Raji (cell line): Measurements from ENCODE around the gene DNAJC10.

Experiments used
- POLR2A ChIP-seq: IDR thresholded peaks from 2 replicates; pipeline ENCODE4 v1.6.1; 2011; ENCODE audit warnings: low read depth, low read length, control low read depth; ENCODE audit not compliant: insufficient read depth

The DNAJC10 gene

GRCh38 chr2:182766626-182767025, 50.6 kb downstream of the DNAJC10 start:
- TF ChIP-seq POLR2A, result no peak

GRCh38 chr2:182767578-182767977, 51.5 kb downstream of the DNAJC10 start:
- no peak for TF ChIP-seq POLR2A

GRCh38 chr2:182779323-182779722, 63.3 kb downstream of the DNAJC10 start:
- TF ChIP-seq POLR2A, result no peak

- no peak for TF ChIP-seq POLR2A
Observed at GRCh38 chr2:182784058-182784706, 68.1 kb downstream of the DNAJC10 start.

- TF ChIP-seq POLR2A, result no peak
Observed at GRCh38 chr2:182784777-182785176, 68.7 kb downstream of the DNAJC10 start.

GRCh38 chr2:182792441-182792840, 76.4 kb downstream of the DNAJC10 start:
- no peak for TF ChIP-seq POLR2A

GRCh38 chr2:182798736-182799135, 82.7 kb downstream of the DNAJC10 start:
- TF ChIP-seq POLR2A, result no peak

- no peak for TF ChIP-seq POLR2A
Observed at GRCh38 chr2:182804128-182804527, 88.1 kb downstream of the DNAJC10 start.

GRCh38 chr2:182807319-182807718, 91.3 kb downstream of the DNAJC10 start:
- no peak for TF ChIP-seq POLR2A

GRCh38 chr2:182810087-182810486, 94.0 kb downstream of the DNAJC10 start:
- no peak for TF ChIP-seq POLR2A

- no peak for TF ChIP-seq POLR2A
Observed at GRCh38 chr2:182814380-182814779, 98.3 kb downstream of the DNAJC10 start.

- no peak for TF ChIP-seq POLR2A
Observed at GRCh38 chr2:182814804-182815203, 98.7 kb downstream of the DNAJC10 start.

- no peak for TF ChIP-seq POLR2A
Observed at GRCh38 chr2:182816866-182817265, 100.8 kb downstream of the DNAJC10 start.

GRCh38 chr2:182817558-182817957, 101.5 kb downstream of the DNAJC10 start:
- no peak for TF ChIP-seq POLR2A

- no peak for TF ChIP-seq POLR2A
Observed at GRCh38 chr2:182818501-182818900, 102.4 kb downstream of the DNAJC10 start.

- no peak for TF ChIP-seq POLR2A
Observed at GRCh38 chr2:182818925-182819324, 102.9 kb downstream of the DNAJC10 start.

- no peak for TF ChIP-seq POLR2A
Observed at GRCh38 chr2:182819412-182819811, 103.4 kb downstream of the DNAJC10 start.
